Keratinocyte (primary cell): Measurements from ENCODE around the gene TMEM45A. TPM values are rescaled to one million over a fixed set of nuclear protein-coding genes. Genes with fewer than 3 reads are reported as not detected.
A peak's percentile ranks its signal among the peaks of the same experiment; 100 is the strongest.

Experiments
- DNase-seq: peaks from one replicate; pipeline ENCODE4 v3.0.0-alpha.2; 2011; ENCODE audit warnings: low read depth, missing footprints, low spot score
- FAIRE-seq: peaks from 2 replicates; lab custom pipeline; 2011; peaks lifted over from hg19 to GRCh38; lab: Jason Lieb, UNC
- H2AFZ ChIP-seq: 2 replicates; pipeline ENCODE4 v1.6.0; 2012; ENCODE audit warnings: low read length, control low read depth, inconsistent platforms; ENCODE audit not compliant: control insufficient read depth
- H3K27ac ChIP-seq: 2 replicates; pipeline ENCODE4 v1.5.1; 2011; ENCODE audit warnings: low read length; ENCODE audit not compliant: control insufficient read depth, insufficient read depth
- H3K27me3 ChIP-seq: 3 replicates; pipeline ENCODE4 v1.6.0; 2011; ENCODE audit warnings: low read length; ENCODE audit not compliant: control insufficient read depth, insufficient read depth; ENCODE audit errors: extremely low read depth
- H3K36me3 ChIP-seq, 2 experiments: 2 replicates in 1 of 2; 3 replicates in 1 of 2; pipeline ENCODE4 v1.5.1; 2011; ENCODE audit warnings: low read length in 2 of 2, mild to moderate bottlenecking in 1 of 2; ENCODE audit not compliant: control insufficient read depth in 2 of 2, insufficient read depth in 2 of 2; ENCODE audit errors: extremely low read depth in 1 of 2
- H3K4me1 ChIP-seq: 3 replicates; pipeline ENCODE4 v1.5.1; 2011; ENCODE audit warnings: low read length; ENCODE audit not compliant: control insufficient read depth, insufficient read depth; ENCODE audit errors: extremely low read depth
- H3K4me2 ChIP-seq: 3 replicates; pipeline ENCODE4 v1.6.0; 2011; ENCODE audit warnings: low read depth, low read length; ENCODE audit not compliant: control insufficient read depth, insufficient read depth; ENCODE audit errors: extremely low read depth
- H3K4me3 ChIP-seq, 3 experiments: fragments of 200-600 bp in 1 of 3; sonication (generic) in 1 of 3; 2 replicates in 2 of 3; 3 replicates in 1 of 3; pipeline ENCODE4 v1.5.1; 2011 to 2016; ENCODE audit warnings: low read length in 3 of 3, mild to moderate bottlenecking in 3 of 3, control low read depth in 2 of 3, inconsistent platforms in 1 of 3, low read depth in 1 of 3, mixed read lengths in 1 of 3, mixed run types in 1 of 3, moderate library complexity in 1 of 3; ENCODE audit not compliant: control insufficient read depth in 2 of 3, insufficient read depth in 2 of 3; ENCODE audit errors: extremely low read depth in 1 of 3
- H3K79me2 ChIP-seq: 2 replicates; pipeline ENCODE4 v1.6.0; 2012; ENCODE audit warnings: low read length; ENCODE audit not compliant: control insufficient read depth, insufficient read depth
- H3K9ac ChIP-seq: 3 replicates; pipeline ENCODE4 v1.6.0; 2011; ENCODE audit warnings: low read length; ENCODE audit not compliant: control insufficient read depth, insufficient read depth; ENCODE audit errors: extremely low read depth
- H3K9me1 ChIP-seq: 3 replicates; pipeline ENCODE4 v1.6.0; 2011; ENCODE audit warnings: low read length; ENCODE audit not compliant: control insufficient read depth, insufficient read depth; ENCODE audit errors: extremely low read depth
- H3K9me3 ChIP-seq: 2 replicates; pipeline ENCODE4 v1.5.1; 2012; ENCODE audit warnings: low read depth, low read length; ENCODE audit not compliant: control insufficient read depth
- H4K20me1 ChIP-seq: 3 replicates; pipeline ENCODE4 v1.6.0; 2011; ENCODE audit warnings: low read length; ENCODE audit not compliant: control insufficient read depth, insufficient read depth; ENCODE audit errors: extremely low read depth
- CTCF ChIP-seq, 3 experiments: IDR thresholded peaks in 1 of 3; conservative IDR thresholded peaks in 1 of 3; optimal IDR thresholded peaks in 1 of 3; 2 replicates in 2 of 3; 3 replicates in 1 of 3; pipeline versions ENCODE3 to v1.5.1; 2011; ENCODE audit warnings: low read length in 3 of 3, mild to moderate bottlenecking in 3 of 3, moderate library complexity in 2 of 3, control low read depth in 1 of 3, inconsistent platforms in 1 of 3; ENCODE audit not compliant: insufficient read depth in 2 of 3; ENCODE audit errors: extremely low read depth in 1 of 3
- EZH2 ChIP-seq: IDR thresholded peaks from one replicate; pipeline ENCODE4 v1.6.1; 2012; ENCODE audit warnings: inconsistent platforms, mild to moderate bottlenecking, low read length, moderate library complexity
- dilution Hi-C: fragments of 300-500 bp; cut with MboI; formaldehyde crosslinking; loops from one replicate; pipeline ENCODE4 v1.7.0; 2020; ENCODE audit warnings: low sequenced_read_pairs; ENCODE audit not compliant: extremely low pct_ligation_motif_present
- polyA plus RNA-seq, 5 experiments: library from polyadenylated mRNA; depleted of rRNA in 3 of 5; stranded (reverse) in 3 of 5; stranded (forward) in 1 of 5; unstranded in 1 of 5; fragments of >200 nt; gene quantifications; 1 replicate in 1 of 5; 2 replicates in 3 of 5; 3 replicates in 1 of 5; pipeline versions ENCODE4 v1.2.1 to v1.2.3, GENCODE V29; 2011 to 2012; ENCODE audit warnings: missing spikeins in 2 of 5, low read depth in 1 of 5, low replicate concordance in 1 of 5

Gene TMEM45A
- polyA plus RNA-seq, 1 donor (not counting 4 experiments of a cell fraction or from before 2014, with no cell fraction given): 57.2 TPM

DNA sequence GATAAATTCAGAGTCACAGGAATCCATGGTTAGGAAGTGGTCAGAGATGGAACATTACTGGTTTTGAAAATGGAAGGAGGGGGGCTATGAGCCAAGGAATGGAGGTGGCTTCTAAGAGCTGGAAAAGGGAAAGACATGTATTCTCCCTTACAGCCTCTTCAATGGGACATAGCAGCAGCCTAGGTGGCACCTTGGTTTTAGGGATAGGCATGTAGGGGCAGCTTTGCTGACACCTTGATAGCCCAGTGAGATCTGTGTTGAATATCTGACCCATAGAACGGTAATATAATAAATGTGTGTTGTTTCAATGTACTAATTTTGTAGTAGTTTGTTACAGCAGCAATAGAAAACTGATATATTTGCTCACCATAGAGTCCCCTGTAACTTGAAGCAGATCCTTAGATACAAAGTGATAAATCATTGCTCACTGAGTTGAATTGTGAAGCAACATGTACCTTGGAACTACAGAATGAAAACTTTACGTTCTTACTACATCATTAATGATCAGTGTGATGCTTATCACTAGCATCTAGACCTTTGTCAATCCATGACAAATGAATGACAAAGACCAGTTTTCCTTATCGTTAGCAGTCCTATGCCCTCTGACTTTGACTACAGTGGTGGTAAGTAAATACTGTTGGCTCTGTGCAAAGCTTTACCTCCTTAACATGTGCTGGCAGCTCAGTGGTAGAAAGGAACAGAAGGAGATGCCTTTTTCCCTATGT, 53.8 kb downstream of the TMEM45A start:
- dilution Hi-C loops: no loop called here
- Histone ChIP-seq H3K4me2 (no peak overlapping the region), H3K79me2 (no peaks in the 10 kb centered on the region), H3K4me1 (peaks cover 31% of the 10 kb centered on the region), H3K27me3 (no peaks in the 10 kb centered on the region), H4K20me1 (no peaks in the 10 kb centered on the region), H3K27ac (no peak overlapping the region), H3K9me3 (no peaks in the 10 kb centered on the region), H2AFZ (no peak overlapping the region), H3K9ac (no peak overlapping the region), H3K4me3 (no peak overlapping the region), H3K9me1 (no peaks in the 10 kb centered on the region), H3K36me3 (no peaks in the 10 kb centered on the region)
- DNase-seq (no peak), FAIRE-seq (peak; percentile 74)
- TF ChIP-seq CTCF (optimal IDR thresholded peaks at IDR 0.05 in 1 of 3, IDR thresholded peaks at IDR 0.05 in 1 of 3, conservative IDR thresholded peaks at IDR 0.05 in 1 of 3; ENCODE audit: extremely low read depth in 1 of 3, insufficient read depth in 2 of 3, low read length in 3 of 3) (no peak), EZH2 (no peak)

DNA sequence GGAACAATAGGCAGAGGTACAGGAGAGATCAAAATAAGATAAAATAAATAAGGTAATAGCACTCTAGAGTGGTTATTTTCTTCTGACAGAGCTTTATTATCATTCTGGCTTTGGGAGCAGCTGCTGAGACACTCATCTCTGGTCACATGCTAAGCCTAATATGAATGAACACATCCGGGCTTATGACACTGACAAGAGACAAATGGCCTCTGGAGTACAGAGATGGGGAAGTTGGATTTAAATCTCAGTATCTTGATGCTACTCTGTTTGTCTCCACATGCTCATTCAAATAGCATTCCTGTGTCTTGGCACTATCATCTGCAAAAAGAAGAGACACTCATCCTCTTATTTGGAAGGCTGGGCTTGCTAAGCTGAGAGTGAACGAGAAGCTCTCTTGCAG, 55.6 kb downstream of the TMEM45A start:
- peak overlapping the region; percentile 45 for H3K27ac ChIP-seq

More for the DNA sequence above, 55.6 kb downstream of the TMEM45A start:
- dilution Hi-C loops: no loop called here
- H3K9me1 ChIP-seq: no peaks in the 10 kb centered on the region
- H3K4me2 ChIP-seq: peak overlapping the region; percentile 49
- H4K20me1 ChIP-seq: no peaks in the 10 kb centered on the region
- no peak overlapping the region for H3K9ac ChIP-seq
- TF ChIP-seq EZH2: no peak
- TF ChIP-seq CTCF (optimal IDR thresholded peaks at IDR 0.05 in 1 of 3, IDR thresholded peaks at IDR 0.05 in 1 of 3, conservative IDR thresholded peaks at IDR 0.05 in 1 of 3; ENCODE audit: extremely low read depth in 1 of 3, insufficient read depth in 2 of 3, low read length in 3 of 3): no peak
- H3K4me3 ChIP-seq: no peak overlapping the region
- no peaks in the 10 kb centered on the region for H3K9me3 ChIP-seq
- peak; percentile 92 for FAIRE-seq
- DNase-seq: no peak
- H3K36me3 ChIP-seq: no peaks in the 10 kb centered on the region
- H3K4me1 ChIP-seq: peaks cover 23% of the 10 kb centered on the region
- H3K27me3 ChIP-seq: no peaks in the 10 kb centered on the region
- H3K79me2 ChIP-seq: no peaks in the 10 kb centered on the region
- peak overlapping the region; percentile 20 for H2AFZ ChIP-seq
